Mesenteric fat pad (tissue), 1 donor: ENCODE results near the gene AOPEP. TPM values are rescaled to one million over a fixed set of nuclear protein-coding genes. Genes with fewer than 3 reads are reported as not detected.

Experiments used
- DNase-seq: peaks from one replicate; pipeline ENCODE4 v3.0.0-alpha.2; 2020; ENCODE audit warnings: low spot score
- total RNA-seq: library from RNA; stranded (reverse); fragmentation: NEBNext Ultra II Directional; extraction: Animal tissue kit (Norgen Biotek cat#: 25700); gene quantifications from one replicate; pipeline ENCODE4 v1.2.1, GENCODE V29; 2021
- donor health status: DM: yes; HTN: yes; CAD: no.

AOPEP gene
- total RNA-seq, 1 donor from 2014 or later = 28.7 TPM

- DNase-seq = no peak
These were observed 34.2 kb downstream of the AOPEP start for GRCh38 chr9:94760660-94761059.

- DNase-seq = no peak
These were observed 35.0 kb downstream of the AOPEP start for GRCh38 chr9:94761481-94761880.

GRCh38 chr9:94767331-94768072, 41.0 kb downstream of the AOPEP start:
- no peak for DNase-seq

GRCh38 chr9:94768766-94769165, 42.3 kb downstream of the AOPEP start:
- DNase-seq = no peak

GRCh38 chr9:94770334-94770733, 43.8 kb downstream of the AOPEP start:
- DNase-seq = no peak

GRCh38 chr9:94771096-94771495, 44.6 kb downstream of the AOPEP start:
- DNase-seq = no peak

GRCh38 chr9:94772144-94772543, 45.6 kb downstream of the AOPEP start:
- no peak for DNase-seq

GRCh38 chr9:94772639-94773303, 46.3 kb downstream of the AOPEP start:
- no peak for DNase-seq

- no peak for DNase-seq
These were observed 47.2 kb downstream of the AOPEP start for GRCh38 chr9:94773655-94774054.

- DNase-seq = no peak
These were observed 51.5 kb downstream of the AOPEP start for GRCh38 chr9:94778013-94778412.

- no peak for DNase-seq
These were observed 52.5 kb downstream of the AOPEP start for GRCh38 chr9:94779031-94779430.

GRCh38 chr9:94779693-94780290, 53.3 kb downstream of the AOPEP start:
- DNase-seq = no peak

GRCh38 chr9:94780516-94780950, 54.0 kb downstream of the AOPEP start:
- no peak for DNase-seq

GRCh38 chr9:94782355-94783101, 56.0 kb downstream of the AOPEP start:
- no peak for DNase-seq

GRCh38 chr9:94783102-94783682, 56.7 kb downstream of the AOPEP start:
- no peak for DNase-seq

- DNase-seq = no peak
These were observed 57.4 kb downstream of the AOPEP start for GRCh38 chr9:94783928-94784327.

GRCh38 chr9:94785215-94786169, 59.0 kb downstream of the AOPEP start:
- no peak for DNase-seq

- DNase-seq = peak; percentile 60
These were observed 60.1 kb downstream of the AOPEP start for GRCh38 chr9:94786586-94786985.

- no peak for DNase-seq
These were observed 60.8 kb downstream of the AOPEP start for GRCh38 chr9:94787266-94787665.

- DNase-seq = no peak
These were observed 62.1 kb downstream of the AOPEP start for GRCh38 chr9:94788570-94789105.
